Hematopoietic multipotent progenitor cell treated with erythropoietin and hydrocortisone succinate and interleukin-3 and kit ligand, for 8 days (in vitro differentiated cells): ENCODE results near the gene ATXN3L.
A peak's percentile ranks its signal among the peaks of the same experiment; 100 is the strongest.
"Not testable (repeated sequence)": the region's sequence is repeated elsewhere in the genome, so short reads cannot be mapped to it uniquely, and the experiment has no call there.

Experiments used
- DNase-seq: peaks from one replicate; pipeline ENCODE4 v3.0.0-alpha.2; 2015

Gene ATXN3L

DNA sequence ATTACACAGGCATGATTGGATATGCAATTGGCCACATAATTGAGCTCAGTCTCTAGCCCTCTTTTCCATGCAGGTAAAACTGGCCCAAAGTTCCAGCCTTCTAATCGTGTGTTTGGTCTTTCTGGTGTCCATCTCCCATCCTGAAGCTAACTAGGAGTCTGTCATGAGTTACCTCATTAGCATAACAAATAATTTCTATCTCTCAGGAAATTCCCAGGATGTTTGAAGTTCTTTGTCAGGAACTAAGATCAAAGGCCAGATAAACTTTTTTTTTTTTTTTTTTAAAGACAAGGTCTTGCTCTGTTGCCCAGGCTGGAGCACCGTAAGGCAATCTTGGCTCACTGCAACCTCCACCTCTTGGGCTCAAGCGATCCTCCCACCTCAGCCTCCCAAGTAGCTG lies 15.8 kb downstream of the ATXN3L start:
- DNase-seq = no peak

DNA sequence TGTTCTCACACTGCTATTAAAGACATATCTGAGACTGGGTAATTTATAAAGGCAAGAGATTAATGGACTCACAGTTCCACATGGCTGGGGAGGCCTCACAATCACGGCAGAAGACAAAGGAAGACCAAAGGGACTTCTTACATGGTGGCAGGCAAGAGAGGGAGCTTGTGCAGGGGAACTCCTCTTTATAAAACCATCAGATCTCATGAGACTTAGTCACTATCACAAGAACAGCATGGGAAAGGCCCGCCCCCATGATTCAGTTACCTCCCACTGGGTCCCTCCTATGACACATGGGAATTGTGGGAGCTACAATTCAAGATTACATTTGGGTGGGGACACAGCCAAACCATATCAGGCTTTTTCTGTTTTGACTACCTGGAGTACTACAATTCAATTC lies 16.6 kb downstream of the ATXN3L start:
- DNase-seq = not testable (repeated sequence)

DNA sequence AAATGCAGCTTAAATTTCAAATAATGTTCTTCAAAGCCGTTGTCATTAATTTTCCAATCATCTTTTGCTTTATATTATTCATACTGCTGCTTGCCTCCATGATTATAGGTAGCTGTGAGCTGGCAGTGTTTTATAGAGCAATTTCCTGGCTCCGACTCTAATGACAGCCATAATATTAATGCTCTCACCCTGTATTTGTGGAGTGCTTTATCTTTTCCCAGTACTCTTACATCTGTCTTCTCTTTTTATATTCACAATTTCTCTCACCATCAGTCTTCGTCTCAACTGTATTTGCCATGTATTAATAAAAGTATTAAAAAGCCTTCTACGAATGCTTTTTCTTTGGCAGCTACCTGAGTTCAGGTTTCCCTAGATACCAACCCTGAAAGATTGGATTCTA lies 21.0 kb downstream of the ATXN3L start:
- DNase-seq = no peak

DNA sequence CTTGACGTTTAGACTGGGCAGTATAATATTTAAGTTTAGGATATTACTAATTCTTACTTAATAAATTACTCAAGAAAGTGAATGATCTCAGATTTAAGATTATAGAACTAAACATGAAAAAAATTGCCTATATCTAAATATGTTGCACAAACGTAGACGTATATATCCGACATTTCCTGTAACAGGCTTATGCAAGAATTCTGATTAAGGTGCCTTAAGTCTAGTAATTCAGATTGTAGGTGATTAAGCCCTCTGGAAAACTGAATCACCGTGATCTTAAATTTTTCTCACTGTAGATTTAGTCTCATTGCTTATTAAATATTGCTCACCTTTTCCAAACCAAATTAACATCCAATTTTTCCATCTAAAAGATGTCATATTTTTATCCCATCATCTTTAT lies 24.0 kb downstream of the ATXN3L start:
- no peak for DNase-seq

DNA sequence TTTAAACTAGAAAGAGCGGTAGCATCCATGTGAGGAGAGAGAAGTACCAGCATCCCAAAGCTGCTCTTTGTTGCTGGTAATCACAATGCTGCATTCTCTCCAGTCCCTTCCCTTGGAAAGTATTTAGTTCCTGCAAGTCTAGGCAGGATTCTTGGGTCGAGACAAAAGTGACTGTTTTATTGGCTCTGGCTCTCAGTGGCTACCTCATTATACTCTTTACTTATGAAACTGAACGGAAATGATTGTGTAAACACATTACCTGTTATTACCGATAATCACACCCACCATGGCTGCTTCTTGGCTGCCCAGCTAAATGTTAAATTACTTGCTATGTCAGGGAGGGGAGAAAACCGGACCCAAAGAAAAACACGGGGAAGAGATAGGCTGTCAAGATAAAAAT lies 26.2 kb downstream of the ATXN3L start:
- no peak for DNase-seq

DNA sequence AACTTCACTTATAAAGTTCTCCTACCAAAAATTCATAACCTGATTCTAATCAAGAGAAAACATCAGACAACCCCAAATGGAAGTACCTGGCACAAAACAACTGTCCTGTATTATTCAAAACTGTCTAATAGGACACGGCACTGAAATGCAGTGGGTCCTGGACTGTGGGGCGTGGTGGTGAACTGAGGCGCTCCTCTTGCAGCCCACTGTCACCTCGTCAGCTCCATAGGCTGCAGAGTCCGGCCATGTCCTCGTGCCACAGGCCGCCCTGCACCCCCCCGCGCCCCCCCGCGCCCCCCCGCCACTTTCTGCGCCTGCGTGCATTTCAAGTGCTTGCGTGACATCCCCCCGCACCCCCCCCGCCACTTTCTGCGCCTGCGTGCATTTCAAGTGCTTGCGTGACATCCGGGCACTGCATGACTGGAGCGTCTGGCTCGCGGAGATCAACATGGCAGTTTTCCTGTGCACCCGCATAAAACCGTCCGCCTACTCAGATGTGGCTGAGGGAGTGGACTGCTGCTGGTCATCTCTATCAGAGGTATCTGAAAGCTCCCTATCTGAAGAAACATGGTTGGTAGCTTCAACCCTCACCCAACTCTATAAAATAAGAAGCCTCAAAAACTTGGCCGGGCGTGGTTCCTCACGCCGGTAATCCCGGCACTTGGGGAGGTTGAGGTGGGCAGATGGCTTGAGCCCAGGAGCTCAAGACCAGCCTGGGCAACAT lies 28.8 kb downstream of the ATXN3L start:
- DNase-seq = no peak

DNA sequence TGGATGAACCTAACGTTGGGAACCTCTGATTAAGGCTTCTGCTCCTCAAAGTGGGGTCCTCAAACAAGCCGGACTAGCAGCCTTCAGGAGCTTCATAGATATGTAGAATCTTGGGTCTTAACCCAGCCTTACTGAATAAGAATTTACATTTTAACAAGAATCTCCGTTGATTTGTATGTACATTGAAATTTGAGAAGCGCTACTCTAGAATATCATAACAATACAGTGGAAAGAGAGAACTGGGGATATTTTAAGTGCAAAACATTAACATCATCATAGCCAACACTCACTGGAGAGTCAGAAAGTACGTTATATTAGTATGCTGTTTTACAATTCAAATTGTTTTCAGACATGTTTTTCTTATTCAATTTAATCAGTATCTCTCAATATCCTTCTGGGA lies 31.2 kb downstream of the ATXN3L start:
- no peak for DNase-seq

DNA sequence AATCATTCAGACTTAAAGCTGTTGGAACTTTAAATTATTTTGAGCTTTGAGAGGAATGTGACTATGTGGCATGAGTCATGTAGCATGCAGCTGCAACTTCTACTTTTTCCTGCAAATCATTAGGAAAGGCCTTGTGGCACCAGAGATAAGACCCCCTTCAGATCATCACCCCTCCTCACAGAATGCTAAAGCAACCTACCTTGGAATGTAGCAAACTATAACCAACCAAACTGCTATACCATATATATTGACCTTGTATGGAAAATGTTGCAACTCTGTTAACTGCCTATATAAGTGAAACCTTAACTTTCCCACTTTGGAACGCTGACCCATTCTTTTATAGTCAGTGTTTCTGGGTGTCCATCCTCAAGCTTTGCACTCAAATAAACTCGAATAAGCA lies 32.0 kb downstream of the ATXN3L start:
- no peak for DNase-seq

DNA sequence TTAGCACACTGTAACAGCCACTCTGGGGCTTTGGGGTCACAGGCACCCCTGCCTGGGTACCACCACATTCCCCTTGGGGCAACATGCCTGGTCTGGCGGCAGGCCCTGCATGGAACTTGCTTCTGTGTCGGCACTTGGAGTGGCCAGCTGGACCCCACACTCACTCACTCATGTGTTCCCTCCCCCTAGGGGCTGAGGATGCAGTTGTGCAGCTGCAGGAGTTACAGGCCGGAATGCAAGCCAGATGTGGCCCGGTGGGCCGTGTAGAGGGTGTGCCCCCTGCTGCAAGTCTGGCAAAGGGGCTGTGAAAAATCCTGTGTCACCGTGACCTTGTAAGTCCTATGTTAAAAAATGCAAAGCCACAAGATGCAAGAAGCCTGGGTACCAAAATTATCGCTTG lies 34.2 kb downstream of the ATXN3L start:
- DNase-seq = no peak

DNA sequence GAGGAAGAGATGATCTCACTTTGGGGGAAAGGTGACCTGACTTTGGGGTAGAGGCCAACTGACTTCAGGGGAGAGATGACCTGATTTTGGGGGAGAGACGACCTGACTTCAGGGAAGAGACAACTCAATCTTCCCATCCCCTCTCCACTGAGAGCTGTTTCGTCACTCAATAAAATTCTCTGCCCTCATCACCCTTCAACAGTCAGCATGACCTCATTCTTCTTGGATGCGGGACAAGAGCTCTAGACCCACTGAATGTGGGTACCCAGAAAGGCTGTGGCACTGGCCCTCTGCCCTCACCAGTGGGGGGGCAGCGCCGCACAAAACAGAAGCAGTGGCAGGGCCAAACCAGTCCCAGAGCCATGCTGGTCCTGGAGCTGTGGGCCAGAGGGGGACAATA lies 34.6 kb downstream of the ATXN3L start:
- DNase-seq = no peak

DNA sequence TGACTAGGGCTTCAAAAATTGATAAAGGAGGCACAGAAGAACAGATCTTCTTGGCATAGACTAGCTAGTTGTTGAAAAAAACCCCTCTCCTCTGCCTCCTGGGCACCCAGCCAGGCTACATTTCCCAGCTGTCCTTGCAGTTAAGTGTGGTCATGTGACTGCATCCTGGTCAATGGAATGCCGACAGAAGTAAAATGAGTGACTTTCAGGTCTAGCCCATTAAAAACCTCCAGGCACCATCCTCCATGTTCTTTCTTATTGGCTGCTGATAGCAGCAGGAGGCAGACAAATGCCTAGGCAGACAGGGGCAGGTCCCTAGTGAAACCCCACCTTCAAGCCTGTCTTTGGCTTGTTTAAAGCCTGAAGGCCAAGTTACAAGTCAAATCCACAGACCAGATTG lies 35.3 kb downstream of the ATXN3L start:
- DNase-seq = no peak

DNA sequence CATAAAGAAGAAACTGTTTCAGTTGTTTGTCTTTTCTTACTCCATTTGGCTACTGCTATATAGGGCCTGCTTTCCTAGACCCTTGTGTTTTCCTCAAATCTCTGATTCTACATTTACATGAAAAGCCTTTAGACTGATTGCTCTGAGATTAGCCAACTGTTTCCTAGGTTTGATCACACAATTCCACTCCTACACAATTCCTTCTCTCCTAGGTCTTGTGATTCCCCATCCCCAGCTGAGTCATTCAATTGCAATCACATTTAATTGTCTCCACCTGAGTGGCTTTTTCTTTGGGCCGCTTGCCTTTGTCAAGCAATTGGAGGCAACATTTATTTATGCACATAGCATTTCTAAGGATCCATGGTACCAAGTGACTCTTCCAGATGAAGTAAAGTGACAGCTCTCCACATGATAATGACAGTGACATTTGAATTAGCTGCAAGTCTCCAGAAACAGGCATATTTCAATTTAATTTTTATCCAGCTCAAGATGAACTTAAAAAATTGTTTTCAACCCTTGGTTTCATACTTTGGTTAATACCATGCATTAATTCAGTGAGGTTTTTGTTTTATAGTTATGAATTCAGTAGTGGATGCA lies 35.8 kb downstream of the ATXN3L start:
- DNase-seq = no peak

DNA sequence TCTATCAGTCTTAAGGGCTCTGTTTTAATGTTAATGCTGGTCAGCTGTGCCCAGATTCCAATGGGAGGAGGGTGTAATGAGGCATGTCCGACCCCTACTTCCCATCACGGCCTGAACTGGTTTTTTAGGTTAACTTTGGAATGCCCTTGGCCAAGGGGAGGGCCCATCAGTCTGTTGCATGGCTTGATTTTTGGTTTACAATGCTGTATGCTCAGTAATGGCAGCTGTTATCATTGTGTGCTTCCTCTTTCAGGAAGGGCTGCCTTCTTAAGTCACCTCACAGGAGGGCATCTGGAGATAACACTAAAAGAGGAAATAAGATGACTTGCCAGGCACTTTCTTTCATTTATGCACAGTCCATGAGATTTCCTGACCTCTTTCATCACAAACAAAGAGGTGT lies 36.3 kb downstream of the ATXN3L start:
- peak; percentile 12 for DNase-seq

DNA sequence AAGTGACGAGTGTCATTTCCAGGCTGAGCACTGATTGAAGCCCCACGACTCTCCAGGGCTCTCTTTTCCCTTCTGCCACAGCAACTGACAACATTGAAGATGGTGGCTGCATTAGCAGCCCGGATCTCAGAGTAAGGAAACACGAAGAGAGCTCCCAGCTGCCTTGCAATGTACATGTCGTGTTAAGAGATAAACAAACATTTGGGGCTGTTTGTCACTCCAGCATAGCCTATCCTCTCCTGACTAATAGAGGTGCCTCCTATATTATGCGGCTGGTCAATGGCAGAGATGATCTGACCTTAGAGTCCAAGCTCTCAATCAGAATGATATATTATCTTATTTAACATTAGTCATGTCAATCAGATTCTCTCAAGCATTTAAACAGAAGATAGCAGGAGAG lies 38.6 kb downstream of the ATXN3L start:
- no peak for DNase-seq

DNA sequence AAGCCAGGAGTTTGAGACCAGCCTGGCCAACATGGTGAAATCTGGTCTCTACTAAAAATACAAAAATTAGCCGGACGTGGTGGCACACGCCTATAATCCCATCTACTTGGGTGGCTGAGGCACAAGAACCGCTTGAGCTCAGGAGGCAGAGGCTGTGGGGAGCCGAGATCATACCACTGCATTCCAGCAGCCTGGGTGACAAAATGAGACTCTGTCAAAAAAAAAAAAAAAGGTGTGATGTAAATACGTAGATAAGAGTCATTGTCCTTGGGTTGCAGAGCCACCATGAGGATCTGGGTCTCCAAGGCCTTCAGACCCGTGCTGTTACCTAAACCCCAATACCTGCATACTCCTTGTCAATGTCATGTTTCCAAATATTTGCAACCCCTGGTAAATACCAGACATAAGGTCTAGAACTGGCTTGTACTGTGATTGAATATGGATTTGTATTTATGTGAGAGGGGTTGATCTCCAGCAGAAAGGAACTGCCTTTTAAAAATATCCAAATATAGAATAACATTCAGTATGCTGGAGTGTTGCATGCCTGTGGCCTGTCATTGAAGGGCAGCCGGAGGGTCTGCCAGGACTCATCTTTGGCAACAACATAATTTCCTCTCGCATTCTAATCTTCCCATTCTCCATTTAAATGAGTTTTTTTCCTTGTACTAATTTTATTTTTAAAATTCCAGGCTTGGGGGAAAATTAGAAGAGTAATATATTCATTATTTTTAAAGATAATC lies 40.4 kb downstream of the ATXN3L start:
- DNase-seq = no peak

DNA sequence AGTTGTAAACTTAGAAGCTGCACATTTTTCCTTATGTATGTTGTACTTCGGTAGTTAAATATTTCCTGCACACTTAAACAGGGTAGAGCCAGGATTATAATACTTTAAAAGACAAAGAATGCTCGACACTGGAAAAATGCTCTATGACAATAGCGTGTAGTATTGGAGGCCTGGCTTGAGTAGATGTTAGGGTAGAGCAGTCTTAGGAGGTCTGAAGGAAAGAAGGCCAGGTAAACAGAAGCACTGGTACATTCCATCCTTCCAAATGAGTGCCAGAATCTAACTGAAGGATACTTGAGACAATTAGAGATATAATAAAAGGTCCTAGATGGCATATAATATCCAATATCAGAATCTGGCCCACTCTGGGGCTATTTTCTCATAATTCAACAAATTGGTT lies 42.3 kb downstream of the ATXN3L start:
- no peak for DNase-seq

DNA sequence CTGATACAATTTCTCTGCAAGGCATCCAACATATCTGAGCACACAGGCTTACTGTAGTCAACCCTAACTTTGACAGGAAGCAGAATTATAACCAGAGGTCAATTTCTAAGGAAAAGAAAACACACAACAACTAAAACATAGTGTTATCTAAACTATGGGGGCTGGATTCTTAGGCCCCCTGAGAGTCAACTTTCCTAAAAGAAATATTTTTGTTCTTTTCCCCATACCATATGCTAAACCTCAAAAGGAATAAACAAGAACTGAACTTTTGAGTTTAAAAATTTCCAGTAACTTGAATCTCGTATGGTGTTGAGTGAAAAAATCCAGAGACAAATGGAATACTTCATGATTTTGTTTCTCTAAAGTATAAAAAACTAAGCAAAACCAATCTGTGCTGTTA lies 42.9 kb downstream of the ATXN3L start:
- DNase-seq = no peak

DNA sequence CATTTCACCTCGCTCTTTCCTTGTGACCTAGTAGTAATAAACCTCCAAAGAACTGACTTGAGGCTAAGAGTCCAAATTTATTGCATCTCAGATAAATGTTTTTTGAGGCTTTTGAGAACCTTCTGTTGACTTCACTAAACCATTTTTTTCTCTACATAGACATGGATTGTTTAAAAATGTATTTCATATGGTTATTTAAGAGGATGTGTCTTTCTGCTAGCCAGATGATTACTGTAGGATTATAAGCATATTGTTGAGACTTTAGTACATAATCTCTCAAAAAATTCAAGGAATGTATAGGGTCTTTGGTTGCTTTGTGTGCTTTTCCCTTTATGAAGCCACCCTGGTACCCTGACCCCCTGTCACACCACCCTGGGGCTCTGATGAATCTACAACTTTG lies 44.8 kb downstream of the ATXN3L start:
- no peak for DNase-seq

DNA sequence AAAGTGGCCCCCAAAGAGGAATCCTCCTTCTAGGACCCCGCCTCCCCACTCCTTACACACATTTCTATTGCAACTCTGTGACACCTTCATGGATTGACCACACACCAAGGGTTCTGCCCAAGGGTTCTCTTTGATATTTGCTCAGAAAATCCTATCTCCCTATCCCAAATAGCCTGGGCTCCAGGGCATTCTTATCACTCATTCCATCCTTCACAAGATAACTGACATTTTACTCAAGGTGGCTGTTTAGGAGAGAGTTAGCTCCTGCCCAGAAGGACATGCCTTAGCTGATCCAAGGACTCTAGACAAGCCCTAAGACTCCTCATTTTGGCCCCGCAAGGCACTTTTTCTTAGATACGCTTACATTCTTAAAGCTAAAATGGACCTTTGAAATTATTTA lies 47.4 kb downstream of the ATXN3L start:
- DNase-seq = no peak

DNA sequence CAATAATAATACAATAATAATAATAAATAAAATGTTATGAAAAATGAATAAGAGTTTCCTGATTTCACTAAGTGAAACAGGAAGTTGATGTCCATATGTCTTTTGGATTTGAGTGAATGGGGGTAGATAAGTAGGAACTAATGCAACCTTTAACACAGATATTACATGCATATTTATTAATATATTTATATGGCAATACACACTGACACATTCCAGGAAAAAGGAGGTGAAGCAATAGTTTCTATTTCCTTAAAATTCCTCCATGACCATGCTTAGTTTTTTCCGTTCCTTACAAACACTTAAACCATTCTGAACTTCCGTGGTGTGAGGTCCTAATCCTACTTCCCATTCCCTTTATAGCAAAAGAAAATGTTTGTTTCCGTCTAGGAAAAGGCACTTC lies 48.3 kb downstream of the ATXN3L start:
- DNase-seq = no peak

DNA sequence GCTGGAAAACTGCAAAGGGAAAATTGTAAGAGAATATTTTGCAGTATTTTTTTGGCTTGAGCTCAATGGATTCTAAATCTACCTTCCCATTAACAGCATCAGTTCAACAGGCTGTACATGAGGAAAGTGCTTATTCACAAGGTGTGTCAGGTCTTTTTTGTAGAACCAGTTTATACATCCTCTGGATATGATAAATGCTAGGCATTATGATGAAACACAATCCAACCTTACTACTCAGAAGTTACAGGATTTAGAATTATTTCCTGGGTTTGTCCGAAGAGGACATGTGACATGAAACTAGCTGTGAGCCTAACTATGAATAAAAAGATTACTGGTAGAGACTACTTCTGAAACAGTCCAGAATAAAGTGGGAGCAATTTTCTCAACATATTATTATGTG lies 49.5 kb downstream of the ATXN3L start:
- no peak for DNase-seq

DNA sequence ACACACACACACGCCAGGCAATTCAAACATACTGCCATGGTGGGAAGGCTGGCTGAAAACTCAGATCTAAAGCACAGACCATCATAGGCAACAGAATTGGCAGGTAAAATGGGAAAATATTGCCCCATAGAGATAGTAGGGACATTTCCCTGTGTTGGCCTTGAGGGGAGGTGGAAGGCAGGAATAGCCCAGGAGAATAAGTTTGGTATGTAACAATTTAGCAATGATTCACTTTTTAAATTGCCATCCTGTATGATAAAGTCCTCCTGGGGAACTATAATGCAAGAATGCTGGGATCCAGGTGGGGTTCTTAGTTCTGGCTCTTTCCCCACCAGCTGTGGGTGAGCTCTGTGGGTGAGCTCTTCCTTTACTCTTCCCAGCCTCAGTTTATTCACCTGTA lies 51.0 kb downstream of the ATXN3L start:
- DNase-seq = no peak
